Esophagus muscularis mucosa (tissue), 4 donors: ENCODE results near the gene ENOSF1. TPM values are rescaled to one million over a fixed set of nuclear protein-coding genes. Genes with fewer than 3 reads are reported as not detected.

ENCODE experiments used
- DNase-seq: peaks from one replicate; pipeline ENCODE4 v3.0.0-alpha.2; 2017; ENCODE audit errors: extremely low spot score
- H3K27ac ChIP-seq, 4 donors: fragments of 200-600 bp; sonication (generic); replicated peaks in 1 of 4; 1 replicate in 3 of 4; 2 replicates in 1 of 4; pipeline ENCODE4 v1.5.1; 2016 to 2019; ENCODE audit warnings: mild to moderate bottlenecking in 1 of 4
- H3K27me3 ChIP-seq, 4 donors: fragments of 200-600 bp; sonication (generic); one replicate each; pipeline versions ENCODE4 v1.5.1 to v1.6.0; 2016 to 2019
- H3K36me3 ChIP-seq, 4 donors: fragments of 200-600 bp; sonication (generic); one replicate each; pipeline ENCODE4 v1.5.1; 2016 to 2019
- H3K4me1 ChIP-seq, 4 donors: fragments of 200-600 bp; sonication (generic); one replicate each; pipeline ENCODE4 v1.5.1; 2016 to 2019
- H3K4me3 ChIP-seq, 4 donors: fragments of 200-600 bp; sonication (generic); 1 replicate in 2 of 4; 2 replicates in 2 of 4; pipeline ENCODE4 v1.5.1; 2016 to 2019; ENCODE audit warnings: mild to moderate bottlenecking in 4 of 4, moderate library complexity in 1 of 4
- H3K9me3 ChIP-seq, 4 donors: fragments of 200-600 bp; sonication (generic); 1 replicate in 3 of 4; 2 replicates in 1 of 4; pipeline ENCODE4 v1.5.1; 2016 to 2019
- CTCF ChIP-seq, 3 experiments: fragments of 200-600 bp in 2 of 3; fragments of 450-650 bp in 1 of 3; sonication (generic) in 2 of 3; IDR thresholded peaks; one replicate each; pipeline ENCODE4 v1.5.1; 2017 to 2019; ENCODE audit warnings: antibody characterized with exemption in 3 of 3, mild to moderate bottlenecking in 2 of 3, moderate library complexity in 1 of 3
- EP300 ChIP-seq: sonication (generic); formaldehyde crosslinking; IDR thresholded peaks from one replicate; pipeline ENCODE4 v1.6.1; 2017; ENCODE audit warnings: antibody characterized with exemption
- POLR2A ChIP-seq: fragments of 450-650 bp; IDR thresholded peaks from one replicate; pipeline ENCODE4 v1.6.1; 2017; ENCODE audit warnings: antibody characterized with exemption, moderate library complexity, mild to moderate bottlenecking, low read depth
- POLR2AphosphoS5 ChIP-seq, 2 donors: sonication (generic); formaldehyde crosslinking; IDR thresholded peaks; one replicate each; pipeline ENCODE4 v1.6.1; 2017; ENCODE audit warnings: antibody characterized with exemption in 2 of 2
- whole genome bisulfite sequencing: methylation state at CpG from one replicate; pipeline ENCODE4 v1.1.5; 2018; 5-methylcytosine and 5-hydroxymethylcytosine counted together
- intact Hi-C: fragments of 100-400 bp; cut with DNase I; formaldehyde crosslinking; loops from one replicate; pipeline ENCODE4 v1.15.1; 2023
- total RNA-seq, 4 donors: library from RNA; depleted of rRNA; stranded (reverse); fragments of >200 nt; gene quantifications; one replicate each; pipeline versions ENCODE4 v1.1.0 to v1.2.1, GENCODE V29; 2016

ENOSF1 gene
- total RNA-seq, 4 donors from 2014 or later: 21.6 to 53.2 (median 26.1) TPM

GRCh38 chr18:659597-659996 lies 52.8 kb downstream of the ENOSF1 start:
- H3K27me3 ChIP-seq: peaks cover 0 to 39% (median 3%) of the 10 kb centered on the region in 4 donors
- no peak overlapping the region for H3K4me3 ChIP-seq
- intact Hi-C loops: no loop called here
- peaks cover 9 to 24% (median 19%) of the 10 kb centered on the region in 4 donors for H3K4me1 ChIP-seq
- no peaks in the 10 kb centered on the region for H3K36me3 ChIP-seq
- TF ChIP-seq CTCF (IDR thresholded peaks at IDR 0.05): no peak
- no peak for DNase-seq
- no peak overlapping the region for H3K27ac ChIP-seq
- WGBS: 96% methylated on average over 6 of the region's 6 CpGs
- H3K9me3 ChIP-seq: no peaks in the 10 kb centered on the region

GRCh38 chr18:658947-659533 lies 53.4 kb downstream of the ENOSF1 start:
- Histone ChIP-seq H3K27ac (no peak overlapping the region), H3K36me3 (no peaks in the 10 kb centered on the region), H3K27me3 (peaks cover 0 to 44% (median 3%) of the 10 kb centered on the region in 4 donors), H3K4me3 (peak overlapping the region in 3 of 4 donors; percentile 73 to 85 (median 84)), H3K9me3 (no peaks in the 10 kb centered on the region), H3K4me1 (peaks cover 9 to 24% (median 19%) of the 10 kb centered on the region in 4 donors)
- no peak for DNase-seq
- intact Hi-C loops: no loop called here
- TF ChIP-seq POLR2AphosphoS5 (IDR thresholded peaks at IDR 0.05) (no peak), CTCF (IDR thresholded peaks at IDR 0.05) (no peak), EP300 (no peak), POLR2A (no peak)
- WGBS: 86% methylated on average over 10 of the region's 10 CpGs

- Histone ChIP-seq H3K4me3 (peak overlapping the region; percentile 65 to 85 (median 78)), H3K27ac (peak overlapping the region in 3 of 4 donors; percentile 52 to 72 (median 53)), H3K4me1 (peaks cover 9 to 24% (median 19%) of the 10 kb centered on the region in 4 donors), H3K36me3 (no peaks in the 10 kb centered on the region), H3K27me3 (peaks cover 0 to 50% (median 3%) of the 10 kb centered on the region in 4 donors), H3K9me3 (no peaks in the 10 kb centered on the region)
- DNase-seq: no peak
- 4% methylated on average over 44 of the region's 72 CpGs for WGBS
- TF ChIP-seq EP300 (no peak), POLR2AphosphoS5 (IDR thresholded peaks at IDR 0.05) (peak; percentile 14 to 30)
- intact Hi-C loops: no loop called here
Observed at GRCh38 chr18:658001-658946, 54.2 kb downstream of the ENOSF1 start.

- H3K4me3 ChIP-seq: peak within 1 kb of the TSS; percentile 65 to 85 (median 78)
- H3K27me3 ChIP-seq: peaks cover 0 to 50% (median 3%) of the 10 kb centered on the region in 4 donors
- H3K4me1 ChIP-seq: peaks cover 9 to 24% (median 19%) of the 10 kb centered on the region in 4 donors
- no peak for DNase-seq
- no peaks in the 10 kb centered on the region for H3K36me3 ChIP-seq
- intact Hi-C loops: no loop called here
- peak within 1 kb of the TSS in 3 of 4 donors; percentile 52 to 72 (median 53) for H3K27ac ChIP-seq
- H3K9me3 ChIP-seq: no peaks in the 10 kb centered on the region
- WGBS: 2% methylated on average over 21 of the region's 79 CpGs
- no peak for TF ChIP-seq POLR2A
- TF ChIP-seq CTCF (IDR thresholded peaks at IDR 0.05): peak in 1 of 3 experiments; percentile 26
- no peak for TF ChIP-seq EP300
Observed at GRCh38 chr18:657311-658000, 55.0 kb downstream of the ENOSF1 start, which contains the start of gene TYMS. Gene TYMS, plus strand, starts transcription at chr18:657653. Its CDS starts 90 bp downstream, at chr18:657743.
